OCI-LY3 (cell line): ENCODE results near the gene ZNF385D.

ENCODE experiments used
- CTCF ChIP-seq: fragments of 200-600, 300-600 bp; sonication (generic); IDR thresholded peaks from 2 replicates; pipeline ENCODE4 v1.5.1; 2014; ENCODE audit warnings: antibody characterized with exemption, low read length, low read depth
- EZH2phosphoT487 ChIP-seq: fragments of 200-600 bp; shearing (Covaris generic); IDR thresholded peaks from 2 replicates; pipeline ENCODE4 v1.6.1; 2018; ENCODE audit warnings: antibody characterized with exemption, mixed run types, low read depth

- no peak for TF ChIP-seq CTCF
- TF ChIP-seq EZH2phosphoT487 = no peak
Observed at GRCh38 chr3:21798356-21799088, 47.5 kb upstream of the ZNF385D start.
